HepG2 (cell line): ENCODE results near the gene TXNRD2. TPM values are rescaled to one million over a fixed set of nuclear protein-coding genes. Genes with fewer than 3 reads are reported as not detected.

Source experiments
- ATAC-seq: fragments of 200-7000 bp; cut with Tn5 transposase; 3 replicates; pipeline ENCODE4 v1.9.1; 2020; ENCODE audit warnings: mild to moderate bottlenecking, moderate library complexity
- BruUV-seq: library from RNA; stranded (reverse); fragments of 400-500 nt; replicated peaks from 2 replicates; lab custom pipeline; 2021; lab: Mats Ljungman, UMichigan
- CTCF ChIA-PET: fragments of 300-600 bp; formaldehyde crosslinking; extraction: SDS; loops from one replicate; lab custom pipeline; 2021; ENCODE audit warnings: low total read pairs, inconsistent platforms, low intra/inter-chr PET ratio; lab: Yijun Ruan, JAX
- POLR2A ChIA-PET: fragments of 350-600 bp; sonication (Branson Sonifier 250); formaldehyde crosslinking; loops from one replicate; lab custom pipeline; 2020; ENCODE audit warnings: antibody characterized with exemption, inconsistent platforms; lab: Yijun Ruan, JAX
- DNase-seq: peaks from one replicate; pipeline ENCODE4 v3.0.0-alpha.2; 2015; ENCODE audit warnings: low spot score
- FAIRE-seq: peaks from 3 replicates; lab custom pipeline; 2011; peaks lifted over from hg19 to GRCh38; lab: Jason Lieb, UNC
- H2AFZ ChIP-seq: one replicate; pipeline ENCODE4 v1.6.1; 2011; ENCODE audit warnings: low read length, inconsistent platforms
- H3K27ac ChIP-seq: fragments of 300-600 bp; 3 replicates; pipeline ENCODE4 v1.8.0; 2011; ENCODE audit warnings: mixed run types, mild to moderate bottlenecking, mixed read lengths, low read length, inconsistent platforms; ENCODE audit not compliant: insufficient read depth; ENCODE audit errors: extremely low read length
- H3K27me3 ChIP-seq, 2 experiments: fragments of 200-600 bp in 1 of 2; 2 replicates in 1 of 2; 3 replicates in 1 of 2; pipeline versions ENCODE4 v1.6.0 to v1.8.0; 2011; ENCODE audit warnings: low read length in 2 of 2, mild to moderate bottlenecking in 2 of 2, moderate library complexity in 2 of 2, inconsistent platforms in 1 of 2; ENCODE audit not compliant: insufficient read depth in 2 of 2, control insufficient read depth in 1 of 2
- H3K36me3 ChIP-seq, 2 experiments: fragments of 200-600 bp in 1 of 2; replicated peaks in 1 of 2; 2 replicates in 1 of 2; 3 replicates in 1 of 2; pipeline versions ENCODE4 v1.5.1 to v1.8.0; 2011; ENCODE audit warnings: low read length in 2 of 2, inconsistent platforms in 1 of 2; ENCODE audit not compliant: insufficient read depth in 2 of 2, control insufficient read depth in 1 of 2
- H3K4me1 ChIP-seq: 2 replicates; pipeline ENCODE4 v1.5.1; 2012; ENCODE audit warnings: low read length, inconsistent platforms; ENCODE audit not compliant: insufficient read depth
- H3K4me2 ChIP-seq: 2 replicates; pipeline ENCODE4 v1.6.0; 2011; ENCODE audit warnings: low read depth, low read length, inconsistent platforms
- H3K4me3 ChIP-seq, 3 experiments: fragments of 200-600 bp in 1 of 3; sonication (generic), shearing (Covaris generic) in 1 of 3; replicated peaks in 1 of 3; 2 replicates each; pipeline ENCODE4 v1.5.1; 2011 to 2016; ENCODE audit warnings: low read length in 3 of 3, inconsistent platforms in 2 of 3, low read depth in 2 of 3, mild to moderate bottlenecking in 2 of 3, control low read depth in 1 of 3, mixed read lengths in 1 of 3; ENCODE audit not compliant: insufficient read depth in 1 of 3
- H3K79me2 ChIP-seq: one replicate; pipeline ENCODE4 v1.6.1; 2011; ENCODE audit warnings: low read length, inconsistent platforms; ENCODE audit not compliant: insufficient read depth
- H3K9ac ChIP-seq: 2 replicates; pipeline ENCODE4 v1.6.0; 2011; ENCODE audit warnings: mild to moderate bottlenecking, low read depth, low read length, inconsistent platforms; ENCODE audit not compliant: insufficient read depth
- H3K9me3 ChIP-seq: 2 replicates; pipeline ENCODE4 v1.5.1; 2012; ENCODE audit warnings: mild to moderate bottlenecking, low read length
- H4K20me1 ChIP-seq: 2 replicates; pipeline ENCODE4 v1.6.0; 2011; ENCODE audit warnings: inconsistent platforms, mild to moderate bottlenecking, low read length, moderate library complexity; ENCODE audit not compliant: insufficient read depth
- AGO2 ChIP-seq: fragments of 200-400 bp; formaldehyde crosslinking; optimal IDR thresholded peaks from 2 replicates; pipeline ENCODE3; 2017; ENCODE audit warnings: mild to moderate bottlenecking, low read depth, low read length, moderate library complexity
- CREB1 ChIP-seq, 2 experiments: fragments of 450-650 bp in 1 of 2; IDR thresholded peaks; 2 replicates each; pipeline ENCODE4 v1.6.1; 2016 to 2017; ENCODE audit warnings: control low read depth in 1 of 2, mild to moderate bottlenecking in 1 of 2, missing compliant biosample characterization in 1 of 2, missing genetic modification characterization in 1 of 2
- MBD4 ChIP-seq: IDR thresholded peaks from 2 replicates; pipeline ENCODE4 v1.6.1; 2012; ENCODE audit warnings: low read length, inconsistent platforms, borderline replicate concordance
- MIER3 ChIP-seq: IDR thresholded peaks from 2 replicates; pipeline ENCODE4 v1.6.1; 2016; ENCODE audit warnings: missing compliant biosample characterization, borderline replicate concordance
- NCOA5 ChIP-seq: sonication (generic); formaldehyde crosslinking; IDR thresholded peaks from 2 replicates; pipeline ENCODE4 v1.4.0; 2020; ENCODE audit warnings: missing genetic modification reagents
- PHF21A ChIP-seq: sonication (generic); formaldehyde crosslinking; IDR thresholded peaks from 2 replicates; pipeline ENCODE4 v1.5.0; 2020; ENCODE audit warnings: mild to moderate bottlenecking, missing genetic modification reagents
- REPIN1 ChIP-seq: sonication (generic); formaldehyde crosslinking; IDR thresholded peaks from 2 replicates; pipeline ENCODE4 v1.8.0; 2022; ENCODE audit warnings: missing genetic modification reagents, low read depth, mild to moderate bottlenecking, borderline replicate concordance
- RXRA ChIP-seq: sonication (generic); formaldehyde crosslinking; IDR thresholded peaks from 2 replicates; pipeline ENCODE4 v1.5.1; 2020; ENCODE audit warnings: missing genetic modification reagents
- SP1 ChIP-seq, 2 experiments: fragments of 450-650 bp in 1 of 2; sonication (generic) in 1 of 2; formaldehyde crosslinking in 1 of 2; IDR thresholded peaks; 2 replicates each; pipeline versions ENCODE4 v1.4.0 to v1.6.1; 2016 to 2020; ENCODE audit warnings: missing genetic modification reagents in 1 of 2
- ZNF3 ChIP-seq: IDR thresholded peaks from 2 replicates; pipeline ENCODE4 v1.7.0; 2017; ENCODE audit warnings: inconsistent platforms
- ZNF34 ChIP-seq: sonication (generic); formaldehyde crosslinking; IDR thresholded peaks from 2 replicates; pipeline ENCODE4 v1.4.0; 2020; ENCODE audit warnings: mild to moderate bottlenecking, missing genetic modification reagents, borderline replicate concordance
- ZNF543 ChIP-seq: sonication (generic); formaldehyde crosslinking; IDR thresholded peaks from 2 replicates; pipeline ENCODE4 v1.4.0; 2020; ENCODE audit warnings: mild to moderate bottlenecking, missing genetic modification reagents
- ZNF629 ChIP-seq: sonication (generic); formaldehyde crosslinking; conservative IDR thresholded peaks from 2 replicates; pipeline ENCODE4 v1.5.0; 2020; ENCODE audit warnings: missing genetic modification reagents
- ZNF766 ChIP-seq: sonication (generic); formaldehyde crosslinking; IDR thresholded peaks from 2 replicates; pipeline ENCODE4 v1.5.0; 2020; ENCODE audit warnings: missing genetic modification reagents, borderline replicate concordance
- WGBS: methylation state at CpG from one replicate; pipeline ENCODE4 v1.1.6; 2017; ENCODE audit warnings: low lambda C conversion rate; 5-methylcytosine and 5-hydroxymethylcytosine counted together
- in situ Hi-C: cut with HindIII; loops from 2 replicates; pipeline ENCODE4 v1.10.0; 2017; ENCODE audit warnings: low pct_unique_long_range_greater_than_20kb; ENCODE audit not compliant: extremely low pct_ligation_motif_present
- intact Hi-C: fragments of 100-400 bp; cut with micrococcal nuclease; formaldehyde crosslinking; loops from one replicate; pipeline ENCODE4 v1.10.0; 2022; ENCODE audit not compliant: unreplicated experiment
- polyA plus RNA-seq, 8 experiments: library from polyadenylated mRNA; depleted of rRNA in 3 of 8; stranded (reverse) in 7 of 8; unstranded in 1 of 8; fragments of >200 nt; fragmentation: Illumina TruSeq in 4 of 8; extraction: Trizol in 4 of 8; gene quantifications; 2 replicates each; pipeline versions ENCODE4 v1.2.1 to v1.2.3, GENCODE V29; 2011 to 2016; ENCODE audit warnings: low read depth in 4 of 8, missing spikeins in 1 of 8, mixed read lengths in 1 of 8; ENCODE audit not compliant: insufficient read depth in 1 of 8
- total RNA-seq, 5 experiments: library from RNA; depleted of rRNA; stranded (reverse); fragments of >200 nt; fragmentation: Illumina TruSeq; extraction: Trizol; gene quantifications; 2 replicates each; pipeline ENCODE4 v1.2.3, GENCODE V29; 2016; ENCODE audit warnings: low read depth in 1 of 5
- TF ChIP-seq, protein P1 (sequence below): sonication (generic); formaldehyde crosslinking; IDR thresholded peaks from 2 replicates; pipeline ENCODE4 v1.4.0; 2020; ENCODE audit warnings: missing genetic modification reagents, borderline replicate concordance

TXNRD2 gene
- total and polyA plus RNA-seq, 2 of the 13 experiments (the other 11 are each of a cell fraction or from before 2014, with no cell fraction given): 17.5 to 18.6 TPM

DNA sequence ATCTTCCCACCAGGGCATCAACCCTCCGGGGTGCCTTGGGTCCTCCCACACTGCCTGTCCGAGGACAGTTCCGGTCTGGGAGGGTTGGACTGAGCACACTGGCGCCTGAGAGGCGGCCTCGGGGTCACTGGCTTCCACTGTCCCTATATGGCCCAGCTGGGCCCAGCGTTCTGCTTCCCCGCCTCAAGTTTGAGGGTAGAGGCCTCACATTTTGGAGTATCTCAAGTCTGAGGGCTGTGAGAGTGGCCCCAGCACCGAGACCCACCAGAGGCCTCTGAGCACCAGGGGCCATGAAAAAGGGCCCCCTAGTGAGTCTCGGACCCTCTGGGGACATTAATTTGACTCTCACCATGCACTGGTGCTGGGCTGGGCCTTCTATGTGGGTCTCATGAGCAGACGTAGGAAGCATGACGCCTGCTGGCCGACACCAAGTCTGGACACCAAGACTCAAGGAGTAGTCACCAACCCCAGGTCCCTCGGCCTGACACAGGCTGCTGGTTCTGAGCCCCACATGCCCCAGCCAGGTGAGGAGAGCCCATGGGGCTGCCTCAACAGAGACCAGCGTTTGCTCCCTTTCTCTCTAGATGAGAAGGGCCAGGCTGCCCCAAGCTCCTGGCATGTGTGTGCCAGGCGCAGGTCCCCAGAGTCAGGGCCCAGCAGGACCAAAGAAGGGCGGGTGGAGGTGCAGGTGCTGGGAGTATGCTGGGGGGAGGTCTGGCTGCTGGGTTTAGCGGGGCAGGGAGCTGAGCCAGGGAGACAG, 47.5 kb upstream of the TXNRD2 start:
- Histone ChIP-seq H4K20me1 (peaks cover 9% of the 10 kb centered on the region; the same call in 1 of the 2 replicates), H3K27me3 (no peaks in the 10 kb centered on the region)
- in situ Hi-C loops: no loop called here
- no peak for FAIRE-seq
- TF ChIP-seq ZNF3: no peak
- TF ChIP-seq REPIN1 (CRISPR knock-in tag): no peak
- no peak for TF ChIP-seq RXRA (CRISPR knock-in tag)
- no peak for TF ChIP-seq AGO2
- TF ChIP-seq MIER3: no peak
- no peak for TF ChIP-seq ZNF629 (CRISPR knock-in tag)
- TF ChIP-seq PHF21A (CRISPR knock-in tag): no peak
- TF ChIP-seq ZNF34 (CRISPR knock-in tag): no peak
- no peak for TF ChIP-seq ZNF543 (CRISPR knock-in tag)
- no peak for TF ChIP-seq SP1 (IDR thresholded peaks at IDR 0.05)
- no peak for TF ChIP-seq SP1 (CRISPR knock-in tag; IDR thresholded peaks at IDR 0.05)
- no peak for TF ChIP-seq MBD4
- TF ChIP-seq NCOA5: no peak
- no peak for TF ChIP-seq CREB1 (IDR thresholded peaks at IDR 0.05)
- no peak for TF ChIP-seq CREB1 (CRISPR knock-in tag; IDR thresholded peaks at IDR 0.05)
- TF ChIP-seq, protein P1, sequence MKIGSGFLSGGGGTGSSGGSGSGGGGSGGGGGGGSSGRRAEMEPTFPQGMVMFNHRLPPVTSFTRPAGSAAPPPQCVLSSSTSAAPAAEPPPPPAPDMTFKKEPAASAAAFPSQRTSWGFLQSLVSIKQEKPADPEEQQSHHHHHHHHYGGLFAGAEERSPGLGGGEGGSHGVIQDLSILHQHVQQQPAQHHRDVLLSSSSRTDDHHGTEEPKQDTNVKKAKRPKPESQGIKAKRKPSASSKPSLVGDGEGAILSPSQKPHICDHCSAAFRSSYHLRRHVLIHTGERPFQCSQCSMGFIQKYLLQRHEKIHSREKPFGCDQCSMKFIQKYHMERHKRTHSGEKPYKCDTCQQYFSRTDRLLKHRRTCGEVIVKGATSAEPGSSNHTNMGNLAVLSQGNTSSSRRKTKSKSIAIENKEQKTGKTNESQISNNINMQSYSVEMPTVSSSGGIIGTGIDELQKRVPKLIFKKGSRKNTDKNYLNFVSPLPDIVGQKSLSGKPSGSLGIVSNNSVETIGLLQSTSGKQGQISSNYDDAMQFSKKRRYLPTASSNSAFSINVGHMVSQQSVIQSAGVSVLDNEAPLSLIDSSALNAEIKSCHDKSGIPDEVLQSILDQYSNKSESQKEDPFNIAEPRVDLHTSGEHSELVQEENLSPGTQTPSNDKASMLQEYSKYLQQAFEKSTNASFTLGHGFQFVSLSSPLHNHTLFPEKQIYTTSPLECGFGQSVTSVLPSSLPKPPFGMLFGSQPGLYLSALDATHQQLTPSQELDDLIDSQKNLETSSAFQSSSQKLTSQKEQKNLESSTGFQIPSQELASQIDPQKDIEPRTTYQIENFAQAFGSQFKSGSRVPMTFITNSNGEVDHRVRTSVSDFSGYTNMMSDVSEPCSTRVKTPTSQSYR (CRISPR knock-in tag): no peak
- no peak for TF ChIP-seq ZNF766
- TF ChIP-seq, all 625 proteins: peak for 0
- ATAC-seq (no peak), DNase-seq (no peak)
- Histone ChIP-seq H3K9me3 (no peaks in the 10 kb centered on the region), H3K4me1 (peaks cover 18% of the 10 kb centered on the region), H3K79me2 (no peaks in the 10 kb centered on the region), H3K4me2 (no peak overlapping the region), H3K9ac (no peak overlapping the region), H3K36me3 (no peaks in the 10 kb centered on the region; a peak in 1 of 5 replicates), H2AFZ (no peak overlapping the region), H3K27ac (no peak overlapping the region), H3K4me3 (no peak overlapping the region)
- BruUV-seq: no TSS peak
- intact Hi-C loops: no loop called here
- ChIA-PET POLR2A (no interaction called here), CTCF (no interaction called here)
- WGBS: 92% methylated on average over 2 of the region's 18 CpGs
